ENCODE results near the gene KDM4E.
"Not testable (repeated sequence)": the region's sequence is repeated elsewhere in the genome, so short reads cannot be mapped to it uniquely, and the experiment has no call there.

The KDM4E gene

DNA sequence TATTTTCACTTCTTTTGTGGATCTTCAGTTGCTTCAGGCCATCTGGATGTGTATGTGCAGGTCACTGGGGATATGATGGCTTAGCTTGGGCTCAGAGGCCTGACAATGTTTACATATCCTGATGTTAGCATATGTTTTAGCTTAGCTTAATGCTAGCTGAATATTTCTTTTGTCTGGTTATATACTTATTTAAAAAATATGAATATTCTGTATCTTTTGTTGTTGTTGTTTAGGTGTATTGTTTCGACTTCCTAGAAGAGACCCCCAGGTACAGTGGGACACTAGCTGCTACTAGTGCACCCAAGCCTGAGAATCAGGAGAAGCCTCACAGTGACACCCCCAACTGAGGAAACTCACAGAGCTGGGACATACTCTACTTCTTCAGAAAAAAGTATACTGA lies at the start of gene KDM4E:
Gene KDM4E (plus strand): TSS at position 301 of the 400 bp plus-strand sequence. CDS start 300 bp downstream, outside the sequence.
- no peak for DNase-seq

DNA sequence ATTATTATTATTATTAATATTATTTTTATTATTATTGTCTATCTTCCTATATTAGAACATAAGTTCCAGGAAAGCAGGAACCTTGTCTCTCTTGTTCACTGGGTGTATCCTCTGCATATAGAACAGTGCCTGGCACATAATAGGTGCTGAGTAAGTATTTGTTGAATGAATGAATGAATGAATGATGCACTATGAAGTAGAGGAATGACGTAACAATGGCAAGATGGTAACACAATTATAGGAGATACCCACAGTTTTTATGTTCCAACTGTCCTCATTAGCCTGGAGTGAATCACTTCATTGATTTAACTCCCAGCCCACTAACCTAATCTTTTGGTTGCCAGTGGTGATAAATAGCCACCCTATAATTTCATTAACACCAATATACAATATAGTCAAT lies 49.5 kb upstream of the KDM4E start:
- no peak for DNase-seq

DNA sequence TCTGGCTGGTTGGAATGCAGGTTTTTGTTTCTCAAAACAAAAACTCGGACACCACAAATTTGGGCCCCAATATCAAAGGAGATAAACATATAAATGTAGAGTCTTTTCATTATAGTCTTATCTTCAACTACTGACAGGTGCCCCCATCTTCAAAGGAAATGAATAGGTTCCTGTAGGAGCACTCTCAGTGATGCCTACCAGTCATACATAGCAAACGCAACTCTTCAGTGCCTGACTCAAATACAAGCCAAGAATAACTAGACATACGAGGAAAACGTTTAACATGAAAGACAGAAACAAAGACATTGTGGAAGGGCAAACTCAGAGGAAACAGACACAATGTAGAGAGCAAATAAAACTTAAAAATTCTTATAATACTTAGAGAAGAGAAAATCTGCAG lies 37.7 kb upstream of the KDM4E start:
- DNase-seq = no peak

DNA sequence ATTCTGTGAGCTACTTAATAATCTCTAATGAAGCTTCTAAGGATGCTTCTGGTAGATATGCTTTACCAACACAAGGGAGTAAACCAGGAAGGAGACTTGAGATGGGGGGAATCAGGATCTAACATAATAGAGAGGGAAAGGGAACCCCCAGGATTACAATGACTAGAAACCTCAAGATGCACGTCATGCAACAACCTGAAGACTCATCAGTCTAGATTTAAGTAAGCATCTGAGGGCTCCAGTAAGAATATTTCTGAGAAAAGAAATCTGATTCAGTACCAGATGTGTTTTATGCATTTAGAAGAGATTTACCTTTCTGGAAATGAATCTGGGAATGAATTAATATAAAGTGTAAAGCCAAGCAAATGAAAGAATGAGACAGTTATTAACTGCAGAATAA lies 36.3 kb upstream of the KDM4E start:
- no peak for DNase-seq

DNA sequence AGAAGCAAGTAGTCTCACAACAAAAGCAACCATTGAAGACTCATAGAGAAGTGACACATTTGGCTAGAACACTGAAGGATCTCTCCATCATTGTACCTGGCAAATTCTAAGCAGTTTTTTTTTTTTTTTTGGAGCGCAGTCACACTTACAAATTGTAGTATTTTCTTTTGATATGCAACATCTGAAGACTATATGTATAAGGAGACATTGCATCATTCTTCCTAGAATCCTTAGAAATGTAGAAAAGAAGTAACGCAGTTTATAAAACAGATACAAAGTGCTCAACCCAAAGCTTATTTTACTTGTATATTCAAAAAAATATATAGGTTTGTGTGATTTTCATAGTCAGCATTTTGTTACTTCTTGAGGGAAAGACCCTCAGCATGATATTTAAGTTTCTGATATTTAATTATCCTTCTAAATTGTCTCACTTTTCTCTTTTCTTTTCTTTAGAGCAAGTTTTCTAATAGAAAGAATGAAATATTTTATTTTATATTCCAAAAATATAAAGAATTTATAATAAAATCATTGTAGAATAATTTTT lies 31.6 kb upstream of the KDM4E start:
- DNase-seq = no peak

DNA sequence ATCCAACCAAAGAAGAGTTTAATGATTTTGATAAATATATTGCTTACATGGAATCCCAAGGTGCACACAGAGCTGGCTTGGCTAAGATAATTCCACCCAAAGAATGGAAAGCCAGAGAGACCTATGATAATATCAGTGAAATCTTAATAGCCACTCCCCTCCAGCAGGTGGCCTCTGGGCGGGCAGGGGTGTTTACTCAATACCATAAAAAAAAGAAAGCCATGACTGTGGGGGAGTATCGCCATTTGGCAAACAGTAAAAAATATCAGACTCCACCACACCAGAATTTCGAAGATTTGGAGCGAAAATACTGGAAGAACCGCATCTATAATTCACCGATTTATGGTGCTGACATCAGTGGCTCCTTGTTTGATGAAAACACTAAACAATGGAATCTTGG lies 27.6 kb upstream of the KDM4E start:
- no peak for DNase-seq

DNA sequence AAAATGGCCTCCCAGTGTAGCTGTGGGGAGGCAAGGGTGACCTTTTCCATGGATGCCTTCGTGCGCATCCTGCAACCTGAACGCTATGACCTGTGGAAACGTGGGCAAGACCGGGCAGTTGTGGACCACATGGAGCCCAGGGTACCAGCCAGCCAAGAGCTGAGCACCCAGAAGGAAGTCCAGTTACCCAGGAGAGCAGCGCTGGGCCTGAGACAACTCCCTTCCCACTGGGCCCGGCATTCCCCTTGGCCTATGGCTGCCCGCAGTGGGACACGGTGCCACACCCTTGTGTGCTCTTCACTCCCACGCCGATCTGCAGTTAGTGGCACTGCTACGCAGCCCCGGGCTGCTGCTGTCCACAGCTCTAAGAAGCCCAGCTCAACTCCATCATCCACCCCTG lies 26.8 kb upstream of the KDM4E start:
- DNase-seq = no peak

DNA sequence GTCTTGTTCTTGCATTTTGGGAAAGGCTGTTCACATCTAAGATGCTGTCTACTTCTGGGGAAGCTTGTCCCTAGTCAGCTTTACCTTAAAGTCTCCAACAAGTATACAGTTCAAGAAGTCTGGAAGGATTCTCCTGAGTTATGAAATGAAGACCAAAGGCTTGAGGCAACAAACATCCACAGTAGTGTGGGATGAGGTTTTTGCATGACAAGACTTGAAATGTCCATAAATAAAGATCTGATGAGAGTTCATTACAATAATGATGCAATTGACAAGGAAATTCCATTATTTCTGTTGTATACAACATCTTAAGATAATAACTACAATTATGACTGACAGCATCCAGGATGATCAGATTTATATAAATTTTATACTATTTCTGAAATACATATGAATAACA lies 21.3 kb upstream of the KDM4E start:
- peak; percentile 44 to 63 for DNase-seq

DNA sequence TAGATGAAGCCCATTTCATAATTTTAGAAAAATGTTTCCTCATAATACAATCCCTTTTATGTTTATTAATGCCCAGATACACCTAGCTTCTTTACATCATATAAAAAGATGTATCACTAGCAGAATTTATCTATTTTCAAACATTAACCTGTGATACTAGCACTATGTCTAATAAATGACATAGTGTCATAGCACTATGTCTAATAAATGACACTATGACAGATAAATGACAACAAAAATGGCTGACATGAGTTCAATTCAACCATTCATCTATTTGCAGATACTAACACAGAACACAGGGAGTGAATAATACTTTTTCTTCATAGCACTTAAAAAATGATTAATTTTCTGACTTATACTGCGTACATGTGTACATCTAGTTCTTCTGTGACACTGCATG lies 19.4 kb upstream of the KDM4E start:
- no peak for DNase-seq

DNA sequence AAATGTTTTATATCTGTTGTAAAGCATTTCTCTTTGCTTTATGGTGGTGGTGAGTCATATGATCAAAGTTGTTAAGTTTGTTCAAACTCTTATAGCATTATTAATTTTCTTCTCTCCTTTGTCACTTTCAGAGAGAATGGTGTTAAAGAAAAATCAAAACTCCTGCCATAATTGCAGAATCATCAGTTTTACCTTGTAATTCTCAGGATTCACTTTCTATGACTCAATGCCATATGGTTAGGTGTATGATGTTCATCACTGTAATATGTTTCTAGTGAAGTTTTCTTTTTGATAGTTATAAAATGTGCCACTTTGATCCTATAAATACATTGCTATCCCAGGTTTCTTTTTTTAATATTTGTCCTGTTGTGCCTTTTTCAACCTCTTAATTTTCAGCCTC lies 13.7 kb upstream of the KDM4E start:
- no peak for DNase-seq

DNA sequence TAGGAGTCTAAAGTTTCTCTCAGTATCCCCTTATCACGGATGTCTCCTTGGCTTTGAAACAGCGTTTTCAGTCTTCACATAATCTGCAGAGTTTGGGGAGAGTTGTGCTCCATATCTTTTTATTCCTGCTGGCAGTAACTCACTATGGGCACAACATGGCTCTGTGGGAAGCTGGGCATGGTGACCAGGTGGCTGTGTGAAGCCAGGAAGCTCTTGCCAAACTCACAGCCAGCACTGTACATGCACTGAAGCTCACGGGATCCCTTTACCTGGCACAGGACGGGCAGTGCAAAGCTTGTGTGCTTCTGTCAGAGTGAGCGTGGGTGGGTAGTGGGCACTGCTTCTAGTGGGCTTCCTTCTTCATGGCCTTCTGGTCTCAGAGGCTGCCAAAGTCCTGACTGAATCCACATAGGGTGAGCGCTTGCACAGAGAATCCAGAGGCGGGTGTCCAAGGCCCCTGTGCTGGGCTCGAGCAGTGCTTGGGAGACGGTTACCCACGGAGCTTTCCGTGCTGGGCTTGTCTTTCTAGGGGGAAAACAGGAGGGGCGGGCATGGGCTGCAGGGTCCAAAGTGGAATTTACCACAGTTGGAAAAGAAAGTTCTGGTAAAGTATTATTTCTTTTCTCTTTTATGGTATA lies 10.8 kb upstream of the KDM4E start:
- DNase-seq = no peak

DNA sequence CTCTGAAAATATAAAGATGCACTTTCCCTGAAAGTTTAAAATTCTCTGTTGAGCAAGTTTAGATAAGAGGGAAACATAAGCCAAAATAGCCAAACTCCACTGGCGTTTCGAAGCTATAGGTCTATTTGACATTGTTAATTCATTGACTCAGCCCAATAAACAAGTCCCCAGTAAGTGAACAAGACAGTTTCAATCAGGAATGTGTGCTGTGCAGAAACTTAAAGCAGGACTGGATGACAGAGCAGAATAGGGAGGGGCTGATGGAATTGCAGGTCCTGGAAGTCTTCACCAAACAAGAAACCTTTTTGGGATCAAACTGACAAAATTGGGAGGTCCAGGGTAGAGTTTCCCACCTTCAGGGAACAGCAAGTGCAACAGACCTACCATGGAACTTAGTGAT lies 8.9 kb upstream of the KDM4E start:
- DNase-seq = no peak

DNA sequence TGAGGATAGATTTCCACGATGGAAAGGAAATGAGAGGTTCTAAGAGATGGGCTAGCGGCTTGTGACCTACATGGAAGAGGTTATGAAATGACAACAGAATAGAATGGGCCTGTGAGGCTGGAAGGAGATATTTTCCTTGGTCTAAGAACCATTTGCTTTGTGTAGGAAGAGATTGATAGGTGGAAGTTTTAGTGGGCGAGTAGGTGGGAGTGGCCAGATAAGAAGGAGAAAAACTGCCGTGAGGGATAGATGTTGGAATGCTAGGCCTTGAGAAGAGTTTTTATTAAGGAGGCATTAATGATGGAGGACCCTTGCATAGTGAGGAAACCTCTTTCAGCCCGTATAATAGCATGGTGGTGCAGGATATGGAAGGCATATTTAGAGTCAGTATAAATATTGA lies 3.6 kb upstream of the KDM4E start:
- not testable (repeated sequence) for DNase-seq

DNA sequence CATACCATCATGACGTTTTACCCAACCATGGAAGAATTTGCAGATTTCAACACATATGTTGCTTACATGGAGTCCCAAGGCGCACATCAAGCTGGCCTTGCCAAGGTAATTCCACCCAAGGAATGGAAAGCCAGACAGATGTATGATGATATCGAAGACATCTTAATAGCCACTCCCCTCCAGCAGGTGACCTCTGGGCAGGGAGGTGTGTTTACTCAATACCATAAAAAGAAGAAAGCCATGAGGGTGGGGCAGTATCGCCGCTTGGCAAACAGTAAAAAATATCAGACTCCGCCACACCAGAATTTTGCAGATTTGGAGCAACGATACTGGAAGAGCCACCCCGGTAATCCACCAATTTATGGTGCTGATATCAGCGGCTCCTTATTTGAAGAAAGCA lies 536 bp downstream of the KDM4E start:
- DNase-seq = not testable (repeated sequence)

DNA sequence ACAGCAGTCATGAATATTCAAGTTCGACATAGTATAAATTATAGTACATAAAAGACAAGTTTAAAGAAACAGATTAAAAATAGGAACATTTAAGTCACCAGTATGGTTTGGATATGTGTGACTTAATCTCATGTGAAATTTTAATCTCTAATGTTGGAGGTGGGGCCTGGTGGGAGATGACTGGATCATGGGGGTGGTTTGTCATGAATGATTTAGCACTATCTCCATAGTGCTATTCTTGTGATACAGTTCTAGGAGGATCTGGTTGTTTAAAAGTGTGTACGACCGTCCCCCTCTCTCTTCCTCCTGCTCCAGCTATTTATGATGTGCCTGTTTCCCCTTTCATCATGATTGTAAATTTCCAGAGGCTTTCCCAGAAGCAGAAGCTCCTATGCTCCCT lies 3.3 kb downstream of the KDM4E start:
- peak in 1 of 2 donors; percentile 9 for DNase-seq

DNA sequence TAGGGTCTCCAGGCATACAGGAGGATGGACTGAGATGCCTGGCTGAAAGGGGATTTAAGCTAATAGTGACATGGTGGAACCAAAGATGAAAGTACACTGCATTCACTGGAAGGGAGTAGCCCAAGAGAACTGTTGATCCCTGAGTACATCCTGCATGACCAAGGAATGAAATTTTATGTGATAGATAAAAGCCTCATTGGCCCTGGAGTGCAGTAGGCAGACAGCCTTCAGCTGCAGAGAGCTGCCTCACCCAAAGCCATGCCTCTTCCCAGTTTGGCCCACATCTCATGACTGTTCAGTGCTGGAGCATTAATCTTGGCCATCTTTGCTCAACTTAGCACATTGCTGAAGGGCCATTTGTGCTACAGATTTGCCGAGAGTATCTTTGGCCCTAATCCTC lies 8.0 kb downstream of the KDM4E start:
- DNase-seq = no peak

DNA sequence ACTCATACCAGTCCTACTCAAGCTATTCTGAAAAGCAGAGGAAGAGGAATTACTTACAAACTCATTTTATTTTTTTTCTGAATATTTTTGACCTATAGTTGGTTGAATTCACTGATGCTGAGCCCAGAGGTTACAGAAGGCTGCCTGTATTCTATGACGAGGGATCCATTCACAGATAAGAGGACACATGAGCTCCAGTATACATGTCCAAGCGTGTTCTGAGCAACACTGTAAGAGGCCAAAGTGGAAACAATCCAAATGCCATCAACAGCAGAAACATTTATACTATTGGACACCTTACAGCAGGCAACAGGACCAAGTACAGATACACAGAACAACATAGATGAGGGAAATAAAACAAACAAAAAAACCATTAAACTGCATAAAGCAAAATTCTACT lies 10.3 kb downstream of the KDM4E start:
- no peak for DNase-seq

DNA sequence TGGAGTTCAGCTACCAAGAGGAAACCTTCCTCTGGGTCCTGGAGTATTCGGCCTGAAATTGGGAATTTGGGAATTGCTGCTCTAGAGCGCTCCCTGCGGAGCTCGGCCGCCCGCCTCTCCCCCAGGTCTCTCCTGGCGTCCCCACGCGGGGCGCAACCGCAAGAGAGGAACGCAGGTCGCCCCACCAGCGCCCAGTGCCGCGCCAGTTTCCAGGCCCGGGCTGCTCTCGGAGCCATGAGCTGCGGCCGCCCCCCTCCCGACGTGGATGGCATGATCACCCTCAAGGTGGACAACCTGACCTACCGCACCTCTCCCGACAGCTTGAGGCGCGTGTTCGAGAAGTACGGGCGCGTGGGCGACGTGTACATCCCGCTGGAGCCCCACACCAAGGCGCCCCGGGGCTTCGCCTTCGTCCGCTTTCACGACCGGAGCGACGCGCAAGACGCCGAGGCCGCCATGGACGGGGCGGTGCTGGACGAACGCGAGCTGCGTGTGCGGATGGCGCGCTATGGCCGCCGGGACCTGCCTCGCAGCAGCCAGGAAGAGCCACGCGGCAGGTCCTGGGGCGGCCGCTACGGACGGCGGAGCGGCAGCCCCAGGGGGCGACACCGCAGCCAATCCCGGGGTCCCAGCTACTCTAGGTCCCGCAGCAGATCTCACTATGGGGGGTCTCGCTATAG lies 12.4 kb downstream of the KDM4E start:
- DNase-seq = not testable (repeated sequence)

DNA sequence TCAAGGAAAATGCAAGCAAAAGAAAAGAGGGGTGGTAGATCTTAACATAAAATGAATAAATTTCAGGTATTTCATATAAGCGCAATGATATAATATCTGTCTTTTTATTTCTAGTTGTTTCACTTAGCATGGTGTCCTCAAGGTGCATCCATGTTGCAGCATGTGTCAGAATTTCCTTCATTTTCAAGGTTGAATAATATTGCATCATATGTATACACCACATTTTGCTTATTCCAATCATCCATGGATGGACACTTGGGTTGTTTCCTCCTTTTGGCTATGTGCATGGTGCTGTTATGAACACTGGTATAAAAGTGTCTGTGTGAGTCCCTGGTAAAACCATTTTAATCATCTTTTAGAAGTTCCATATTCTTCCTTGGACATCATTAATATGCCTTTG lies 17.2 kb downstream of the KDM4E start:
- DNase-seq = no peak

DNA sequence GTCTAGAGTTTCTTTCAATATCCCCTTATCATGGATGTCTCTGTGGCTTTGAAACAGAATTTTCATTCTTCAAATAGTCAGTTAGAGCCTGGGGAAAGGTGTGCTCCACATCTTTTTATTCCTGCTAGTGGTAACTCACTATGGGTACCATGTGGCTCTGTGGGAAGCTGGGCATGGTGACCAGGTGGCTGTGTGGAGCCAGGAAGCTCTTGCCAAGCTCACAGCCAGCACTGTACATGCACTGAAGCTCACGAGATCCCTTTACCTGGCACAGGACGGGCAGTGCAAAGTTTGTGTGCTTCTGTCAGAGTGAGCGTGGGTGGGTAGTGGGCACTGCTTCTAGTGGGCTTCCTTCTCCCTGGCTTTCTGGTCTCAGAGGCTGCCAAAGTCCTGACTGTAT lies 17.8 kb downstream of the KDM4E start:
- DNase-seq = no peak

DNA sequence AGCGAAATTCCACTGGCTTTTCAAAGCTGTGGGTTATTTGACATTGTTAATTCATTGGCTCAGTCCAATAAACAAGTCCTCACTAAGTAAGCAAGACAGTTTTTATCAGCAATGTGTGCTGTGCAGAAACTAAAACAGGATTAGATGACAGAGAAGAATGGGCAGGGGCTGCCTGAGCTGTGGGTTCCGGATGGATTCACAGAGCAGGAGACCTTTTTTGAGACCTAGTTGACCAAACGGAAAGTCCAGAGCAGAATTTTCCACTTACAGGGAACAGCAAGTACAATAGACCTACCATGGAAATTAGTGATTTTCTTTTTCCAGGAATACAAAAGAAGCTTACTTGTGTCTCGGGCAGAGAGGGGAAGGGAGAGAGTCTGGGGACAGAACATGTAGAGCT lies 19.0 kb downstream of the KDM4E start:
- no peak for DNase-seq

DNA sequence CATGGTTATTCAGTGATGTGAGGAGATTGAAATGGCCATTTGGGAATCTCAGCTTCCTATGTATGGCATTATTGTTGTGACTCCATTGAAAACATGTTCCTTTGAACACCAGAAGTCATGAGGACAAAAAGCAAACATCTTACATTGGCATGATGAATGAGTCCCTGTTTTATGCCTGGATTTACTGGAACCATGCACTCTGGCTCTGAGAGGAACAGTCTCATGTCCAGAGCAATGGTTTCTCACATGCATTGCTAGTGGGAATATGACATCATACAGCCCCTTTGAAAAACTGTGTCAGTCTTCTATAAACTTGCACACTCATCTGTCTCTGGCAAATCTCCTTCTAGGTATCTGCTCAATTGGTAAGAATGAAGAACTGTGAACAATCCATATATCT lies 20.8 kb downstream of the KDM4E start:
- no peak for DNase-seq

DNA sequence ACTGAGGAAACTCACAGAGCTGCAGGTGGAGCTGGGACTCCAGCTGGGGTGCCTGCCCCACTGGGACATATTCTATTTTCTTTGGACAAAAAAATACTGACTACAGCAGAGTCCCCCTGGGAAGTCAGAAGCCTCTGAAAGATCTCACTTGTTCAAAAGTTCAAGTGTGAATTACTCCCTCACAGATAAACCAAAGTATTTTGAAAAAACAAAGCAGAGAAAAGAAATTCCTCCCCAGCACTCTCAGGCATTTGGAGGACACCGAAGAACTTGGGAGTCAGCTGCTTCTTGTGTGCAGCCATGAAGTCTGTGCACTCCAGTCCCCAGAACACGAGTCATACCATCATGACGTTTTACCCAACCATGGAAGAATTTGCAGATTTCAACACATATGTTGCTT lies 24.1 kb downstream of the KDM4E start, which contains the start of gene KDM4F:
Gene KDM4F (plus strand): TSS at position 301 of the 400 bp plus-strand sequence.
- DNase-seq = not testable (repeated sequence)

DNA sequence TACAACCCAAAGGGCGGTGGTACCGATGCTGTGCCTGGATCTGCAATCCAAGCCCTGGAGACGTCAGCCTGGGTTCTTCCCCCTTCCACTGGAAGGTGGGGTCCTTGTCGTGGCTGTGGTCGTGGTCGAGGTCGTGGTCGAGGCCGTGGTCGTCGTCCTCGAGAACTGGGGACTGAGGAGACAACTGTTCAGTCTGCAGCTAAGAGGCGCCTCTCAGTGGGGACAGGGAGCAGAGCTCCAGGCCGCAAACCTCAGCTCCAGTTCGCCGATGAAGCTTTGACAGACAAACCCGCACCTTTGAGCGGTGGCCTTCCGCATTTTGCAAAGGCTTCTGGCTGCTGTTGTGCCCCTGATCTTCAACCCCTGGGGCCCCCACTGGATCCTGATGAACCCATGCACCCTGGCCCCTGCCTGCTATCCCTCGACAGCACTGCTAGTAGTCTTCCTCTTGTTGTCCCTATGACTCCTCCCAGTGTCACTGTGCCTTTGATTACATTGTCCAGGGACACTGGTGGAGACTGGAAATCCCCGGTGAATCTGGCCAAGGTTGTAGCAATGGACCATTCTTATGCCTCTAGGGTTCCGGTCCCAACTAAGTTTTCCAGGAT lies 25.6 kb downstream of the KDM4E start:
- DNase-seq = no peak
